ENCODE results near the gene GRPEL1. TPM values are rescaled to one million over a fixed set of nuclear protein-coding genes. Genes with fewer than 3 reads are reported as not detected.

Gene GRPEL1
- total and polyA plus RNA-seq, 2 of the 8 experiments (the other 6 are each of a cell fraction or from before 2014, with no cell fraction given): 13.5 to 39.9 TPM

GRCh38 chr4:7076696-7077082 is 8.8 kb upstream of the GRPEL1 start:
- Histone ChIP-seq H2AFZ (ENCODE audit: low read length) (no peak overlapping the region), H3K27me3 (replicated peaks in 1 of 4; ENCODE audit: control insufficient read depth in 3 of 4, extremely low read depth in 1 of 4, insufficient read depth in 3 of 4, low read length in 3 of 4) (no peaks in the 10 kb centered on the region; a peak in 2 of 7 replicates), H3K36me3 (ENCODE audit: control insufficient read depth in 2 of 4, insufficient read depth in 4 of 4, low read length in 3 of 4) (no peaks in the 10 kb centered on the region), H2BK12ac (ENCODE audit: low read depth, low read length) (no peak overlapping the region), H4K91ac (replicated peaks; ENCODE audit: insufficient read length, low read length) (no peak overlapping the region), H4K20me1 (replicated peaks in 1 of 2; ENCODE audit: control insufficient read depth in 1 of 2, insufficient read depth in 2 of 2, low read length in 2 of 2) (no peaks in the 10 kb centered on the region), H3K4me3 (ENCODE audit: extremely low read depth in 1 of 4, insufficient read depth in 2 of 4, low read depth in 3 of 4, low read length in 4 of 4) (no peak overlapping the region), H3K4ac (replicated peaks; ENCODE audit: insufficient read length, low read depth, low read length) (no peak overlapping the region), H3K23me2 (ENCODE audit: low read depth, low read length) (no peaks in the 10 kb centered on the region), H3K27ac (ENCODE audit: low read depth, low read length) (no peak overlapping the region), H3K14ac (ENCODE audit: insufficient read length) (no peak overlapping the region), H3K9me3 (ENCODE audit: insufficient read depth in 2 of 2, low read depth in 1 of 2, low read length in 1 of 2) (no peaks in the 10 kb centered on the region), H3K79me1 (ENCODE audit: low read depth, low read length) (no peaks in the 10 kb centered on the region), H3K4me1 (replicated peaks in 1 of 4; ENCODE audit: control insufficient read depth in 3 of 4, insufficient read depth in 4 of 4, low read length in 3 of 4) (0 out of 7 replicates have a peak, but pooled peaks cover 0 to 2% (median 0%) of the 10 kb centered on the region in 4 experiments), H2BK15ac (ENCODE audit: low read length) (no peak overlapping the region), H2BK20ac (ENCODE audit: low read length) (no peak overlapping the region), H3K18ac (ENCODE audit: extremely low read depth, low read length) (no peak overlapping the region), H3K79me2 (ENCODE audit: control insufficient read depth in 1 of 2, insufficient read depth in 2 of 2, low read length in 2 of 2) (no peaks in the 10 kb centered on the region), H2BK120ac (replicated peaks; ENCODE audit: low read depth, low read length) (no peak overlapping the region), H3K56ac (replicated peaks; ENCODE audit: insufficient read length, low read depth, low read length) (no peak overlapping the region), H2BK5ac (ENCODE audit: low read depth, low read length) (no peak overlapping the region), H3K9ac (replicated peaks in 1 of 4; ENCODE audit: extremely low read depth in 1 of 4, low read depth in 3 of 4, low read length in 3 of 4) (no peak overlapping the region), H3K23ac (ENCODE audit: insufficient read length) (no peak overlapping the region), H4K8ac (ENCODE audit: extremely low read depth, insufficient read depth, low read length) (no peak overlapping the region), H2AK5ac (ENCODE audit: low read depth, low read length) (no peak overlapping the region), H4K5ac (ENCODE audit: insufficient read length, low read depth, low read length) (no peak overlapping the region), H3K4me2 (ENCODE audit: insufficient read depth in 1 of 2, low read depth in 2 of 2, low read length in 2 of 2) (no peak overlapping the region)
- WGBS, 2 experiments (ENCODE audit: extremely low coverage in 1 of 2, insufficient coverage in 1 of 2, insufficient read length in 1 of 2, insufficient replicate concordance in 2 of 2, low coverage in 1 of 2, low lambda C conversion rate in 2 of 2, missing lambda C conversion rate in 1 of 2): 81% methylated on average over 5 of the region's 6 CpGs; no CpG with 5 or more reads in 1 of the 2 experiments
- ChIA-PET POLR2A (ENCODE audit: partially characterized antibody) (interaction anchor here (1.1 kb wide), 1 partner anchor 9 kb away, joined by 3 read pairs; the partner anchor contains the start of gene GRPEL1), CTCF (ENCODE audit: partially characterized antibody) (interaction anchor here (1.4 to 1.8 kb wide), 2 partner anchors 9 to 25 kb away, joined by 3 to 4 read pairs; no protein-coding TSS in a partner anchor)
- FAIRE-seq: no peak
- no peak for DNase-seq (ENCODE audit: low read depth in 1 of 2, low spot score in 2 of 2)
- TF ChIP-seq CBX5 (IDR thresholded peaks at IDR 0.05; ENCODE audit: low read depth, low read length) (no peak), GABPA (IDR thresholded peaks at IDR 0.05; ENCODE audit: borderline replicate concordance, insufficient read depth, low read length) (no peak), KDM4A (IDR thresholded peaks at IDR 0.05; ENCODE audit: low read depth, low read length, severe bottlenecking) (no peak), JUND (IDR thresholded peaks at IDR 0.05; ENCODE audit: low read length) (no peak), ATF2 (IDR thresholded peaks at IDR 0.05; ENCODE audit: low read length) (no peak)
